ENCODE measurements around the gene GABRA4.

- TF ChIP-seq POLR2A (IDR thresholded peaks at IDR 0.05; ENCODE audit: extremely low read depth, insufficient read length) = no peak
- no peak for TF ChIP-seq CTCF (IDR thresholded peaks at IDR 0.05; ENCODE audit: low read depth, low read length)
- no peak for TF ChIP-seq MAX (IDR thresholded peaks at IDR 0.05; ENCODE audit: low read depth, low read length)
- TF ChIP-seq MYC (IDR thresholded peaks at IDR 0.05; ENCODE audit: low read depth, low read length) = no peak
These were observed 59.7 kb downstream of the GABRA4 start for GRCh38 chr4:46933686-46934085.

Data from NB4 (cell line).